Gastroesophageal sphincter (tissue), 3 donors: ENCODE results near the gene DNAJC6.

ENCODE experiments used
- EP300 ChIP-seq: sonication (generic); formaldehyde crosslinking; IDR thresholded peaks from one replicate; pipeline ENCODE4 v1.6.1; 2017; ENCODE audit warnings: antibody characterized with exemption, mild to moderate bottlenecking
- POLR2A ChIP-seq, 2 donors: fragments of 450-650 bp; IDR thresholded peaks; one replicate each; pipeline ENCODE4 v1.6.1; 2017; ENCODE audit warnings: antibody characterized with exemption in 2 of 2, mild to moderate bottlenecking in 2 of 2, moderate library complexity in 1 of 2
- POLR2AphosphoS5 ChIP-seq: sonication (generic); formaldehyde crosslinking; IDR thresholded peaks from one replicate; pipeline ENCODE4 v1.6.1; 2017; ENCODE audit warnings: antibody characterized with exemption
- TF ChIP-seq, protein P1 (sequence below), 4 experiments: fragments of 200-600 bp in 2 of 4; fragments of 450-650 bp in 2 of 4; sonication (generic) in 1 of 4; IDR thresholded peaks; one replicate each; pipeline ENCODE4 v1.5.1; 2017 to 2019; ENCODE audit warnings: antibody characterized with exemption in 4 of 4, mild to moderate bottlenecking in 2 of 4, moderate library complexity in 2 of 4

DNA sequence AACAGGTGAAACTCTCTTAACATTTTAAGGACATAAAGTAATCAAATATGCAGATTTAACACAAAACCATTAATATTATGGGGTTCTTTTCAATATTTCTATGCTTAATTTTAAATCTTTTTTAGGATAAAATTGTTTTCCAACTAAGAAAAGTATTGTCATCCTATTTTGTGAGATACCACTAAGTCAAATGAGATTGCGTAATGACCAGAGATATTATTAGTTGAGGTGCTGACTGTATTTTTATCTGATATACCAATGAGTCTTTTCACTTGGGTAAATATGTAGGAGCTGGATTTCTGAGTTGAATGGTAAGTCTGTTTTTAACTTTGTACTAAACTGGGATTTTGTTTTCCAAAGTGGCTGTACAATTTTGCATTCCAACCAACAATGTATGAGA is 136.5 kb downstream of the DNAJC6 start:
- TF ChIP-seq EP300: no peak
- TF ChIP-seq, protein P1, sequence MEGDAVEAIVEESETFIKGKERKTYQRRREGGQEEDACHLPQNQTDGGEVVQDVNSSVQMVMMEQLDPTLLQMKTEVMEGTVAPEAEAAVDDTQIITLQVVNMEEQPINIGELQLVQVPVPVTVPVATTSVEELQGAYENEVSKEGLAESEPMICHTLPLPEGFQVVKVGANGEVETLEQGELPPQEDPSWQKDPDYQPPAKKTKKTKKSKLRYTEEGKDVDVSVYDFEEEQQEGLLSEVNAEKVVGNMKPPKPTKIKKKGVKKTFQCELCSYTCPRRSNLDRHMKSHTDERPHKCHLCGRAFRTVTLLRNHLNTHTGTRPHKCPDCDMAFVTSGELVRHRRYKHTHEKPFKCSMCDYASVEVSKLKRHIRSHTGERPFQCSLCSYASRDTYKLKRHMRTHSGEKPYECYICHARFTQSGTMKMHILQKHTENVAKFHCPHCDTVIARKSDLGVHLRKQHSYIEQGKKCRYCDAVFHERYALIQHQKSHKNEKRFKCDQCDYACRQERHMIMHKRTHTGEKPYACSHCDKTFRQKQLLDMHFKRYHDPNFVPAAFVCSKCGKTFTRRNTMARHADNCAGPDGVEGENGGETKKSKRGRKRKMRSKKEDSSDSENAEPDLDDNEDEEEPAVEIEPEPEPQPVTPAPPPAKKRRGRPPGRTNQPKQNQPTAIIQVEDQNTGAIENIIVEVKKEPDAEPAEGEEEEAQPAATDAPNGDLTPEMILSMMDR (IDR thresholded peaks at IDR 0.05): no peak
- TF ChIP-seq POLR2A (IDR thresholded peaks at IDR 0.05): no peak
- no peak for TF ChIP-seq POLR2AphosphoS5
